ENCODE measurements around the gene ATP5MG. TPM values are rescaled to one million over a fixed set of nuclear protein-coding genes. Genes with fewer than 3 reads are reported as not detected.
"Not testable (repeated sequence)": the region's sequence is repeated elsewhere in the genome, so short reads cannot be mapped to it uniquely, and the experiment has no call there.

Gene ATP5MG
- total and polyA plus RNA-seq, 5 experiments from 2014 or later: 145 to 923 (median 649) TPM

GRCh38 chr11:118379497-118379896 lies 21.9 kb upstream of the ATP5MG start:
- Mint-ChIP-seq H3K36me3 (peaks cover under 1 to 95% (median 32%) of the 10 kb centered on the region in 3 donors), H3K4me3 (no peak overlapping the region), H3K9me3 (no peaks in the 10 kb centered on the region), H3K27me3 (no peaks in the 10 kb centered on the region), H3K4me1 (no peaks in the 10 kb centered on the region), H3K27ac (no peak overlapping the region)
- DNase-seq (no peak), ATAC-seq (no peak)
- POLR2A ChIA-PET: interaction anchor here (0.7 to 1.1 kb wide), 3 partner anchors 18 to 695 kb away, joined by 3 to 4 read pairs (median 4); no protein-coding TSS in a partner anchor

- Mint-ChIP-seq H3K4me3 (no peak overlapping the region), H3K9me3 (no peaks in the 10 kb centered on the region), H3K27me3 (no peaks in the 10 kb centered on the region), H3K36me3 (peaks cover 0 to 95% (median 34%) of the 10 kb centered on the region in 3 donors), H3K4me1 (no peaks in the 10 kb centered on the region), H3K27ac (peak overlapping the region in 1 of 10 donors; percentile 43)
- ATAC-seq: no peak
- DNase-seq: no peak
- POLR2A ChIA-PET: interaction anchor here (0.6 to 1.0 kb wide), 2 partner anchors 10 to 58 kb away, joined by 3 to 4 read pairs; no protein-coding TSS in a partner anchor
Measured at GRCh38 chr11:118380571-118380970, 20.8 kb upstream of the ATP5MG start.

GRCh38 chr11:118382954-118383353 lies 18.5 kb upstream of the ATP5MG start:
- POLR2A ChIA-PET: interaction anchor here (0.6 kb wide), 1 partner anchor 86 kb away, joined by 3 read pairs; no protein-coding TSS in a partner anchor
- no peak for DNase-seq
- H3K9me3 Mint-ChIP-seq: no peaks in the 10 kb centered on the region
- H3K4me3 Mint-ChIP-seq: no peak overlapping the region
- H3K36me3 Mint-ChIP-seq: peaks cover 11 to 95% (median 37%) of the 10 kb centered on the region in 3 donors
- H3K27me3 Mint-ChIP-seq: no peaks in the 10 kb centered on the region
- H3K4me1 Mint-ChIP-seq: no peaks in the 10 kb centered on the region
- no peak overlapping the region for H3K27ac Mint-ChIP-seq
- no peak for ATAC-seq

- Mint-ChIP-seq H3K9me3 (no peaks in the 10 kb centered on the region), H3K27ac (peak overlapping the region in 1 of 10 donors; percentile 83), H3K36me3 (peaks cover 11 to 95% (median 33%) of the 10 kb centered on the region in 3 donors), H3K4me3 (no peak overlapping the region), H3K27me3 (no peaks in the 10 kb centered on the region), H3K4me1 (no peaks in the 10 kb centered on the region)
- POLR2A ChIA-PET: no interaction called here
- DNase-seq: no peak
- ATAC-seq: no peak
Measured at GRCh38 chr11:118383657-118384056, 17.7 kb upstream of the ATP5MG start.

- peaks cover 0 to 65% (median 14%) of the 10 kb centered on the region in 3 donors for H3K36me3 Mint-ChIP-seq
- peak overlapping the region in 9 of 10 donors; percentile 5 to 70 (median 42) for H3K4me3 Mint-ChIP-seq
- peaks cover 18 to 38% (median 29%) of the 10 kb centered on the region in 4 donors for H3K4me1 Mint-ChIP-seq
Measured at GRCh38 chr11:118396097-118396501, 5.3 kb upstream of the ATP5MG start.

GRCh38 chr11:118397448-118397847 lies 4.0 kb upstream of the ATP5MG start:
- Mint-ChIP-seq H3K4me3 (no peak overlapping the region), H3K4me1 (peaks cover 21 to 49% (median 40%) of the 10 kb centered on the region in 4 donors), H3K36me3 (peaks cover 0 to 51% (median 12%) of the 10 kb centered on the region in 3 donors), H3K27me3 (no peaks in the 10 kb centered on the region), H3K27ac (peak overlapping the region; percentile 99 to 100 (median 100)), H3K9me3 (no peaks in the 10 kb centered on the region)
- POLR2A ChIA-PET: interaction anchor here (0.8 to 4.3 kb wide), 3 partner anchors 38 to 393 kb away, joined by 3 to 43 read pairs (median 3); partner anchors contain the start of genes KMT2A and UBE4A
- ATAC-seq (no peak), DNase-seq (no peak)

More at GRCh38 chr11:118396097-118396501, 5.3 kb upstream of the ATP5MG start:
- peak overlapping the region; percentile 92 to 100 (median 100) for H3K27ac Mint-ChIP-seq
- H3K9me3 Mint-ChIP-seq: no peaks in the 10 kb centered on the region
- POLR2A ChIA-PET: interaction anchor here (0.8 to 1.3 kb wide), 2 partner anchors 39 to 176 kb away, joined by 3 read pairs; partner anchors contain the start of gene ARCN1
- ATAC-seq: no peak
- peak in 3 of 10 donors; percentile 30 to 49 (median 45) for DNase-seq
- no peaks in the 10 kb centered on the region for H3K27me3 Mint-ChIP-seq

GRCh38 chr11:118398791-118399559 lies 2.4 kb upstream of the ATP5MG start:
- ATAC-seq (peak; percentile 82 to 89), DNase-seq (peak; percentile 22 to 89 (median 72))
- H3K9me3 Mint-ChIP-seq: no peaks in the 10 kb centered on the region
- peaks cover 25 to 60% (median 49%) of the 10 kb centered on the region in 4 donors for H3K4me1 Mint-ChIP-seq
- H3K36me3 Mint-ChIP-seq: peaks cover 0 to 40% (median 9%) of the 10 kb centered on the region in 3 donors
- no peaks in the 10 kb centered on the region for H3K27me3 Mint-ChIP-seq
- H3K27ac Mint-ChIP-seq: peak overlapping the region; percentile 99 to 100 (median 100)
- peak overlapping the region; percentile 48 to 99 (median 95) for H3K4me3 Mint-ChIP-seq
- POLR2A ChIA-PET: interaction anchor here (0.6 to 4.3 kb wide), 11 partner anchors 14 to 392 kb away, joined by 3 to 43 read pairs (median 4); partner anchors contain the start of genes ARCN1, CD3D, DDX6 and KMT2A

- Mint-ChIP-seq H3K27me3 (no peaks in the 10 kb centered on the region), H3K4me3 (peak overlapping the region; percentile 89 to 99 (median 96)), H3K27ac (peak overlapping the region; percentile 99 to 100 (median 100)), H3K36me3 (peaks cover 0 to 37% (median 5%) of the 10 kb centered on the region in 3 donors), H3K4me1 (peaks cover 33 to 78% (median 67%) of the 10 kb centered on the region in 4 donors), H3K9me3 (no peaks in the 10 kb centered on the region)
- ATAC-seq (no peak), DNase-seq (no peak)
- POLR2A ChIA-PET: interaction anchor here (0.5 to 2.9 kb wide), 6 partner anchors 17 to 512 kb away, joined by 3 to 25 read pairs (median 8); partner anchors contain the start of genes ARCN1 and KMT2A
Measured at GRCh38 chr11:118401880-118402590, 629 bp downstream of the ATP5MG start.

- H3K27me3 Mint-ChIP-seq: not testable (repeated sequence)
- peaks cover 0 to 38% (median 5%) of the 10 kb centered on the region in 3 donors for H3K36me3 Mint-ChIP-seq
Measured at GRCh38 chr11:118402594-118402993, 1.2 kb downstream of the ATP5MG start.

GRCh38 chr11:118406599-118407166 lies 5.3 kb downstream of the ATP5MG start:
- Mint-ChIP-seq H3K4me3 (no peak overlapping the region), H3K4me1 (peaks cover 21 to 77% (median 58%) of the 10 kb centered on the region in 4 donors), H3K27ac (peak overlapping the region in 6 of 10 donors; percentile 21 to 67 (median 46)), H3K27me3 (no peaks in the 10 kb centered on the region), H3K9me3 (no peaks in the 10 kb centered on the region), H3K36me3 (peaks cover 0 to 69% (median 13%) of the 10 kb centered on the region in 3 donors)
- DNase-seq (no peak), ATAC-seq (no peak)
- POLR2A ChIA-PET: interaction anchor here (1.0 kb wide), 1 partner anchor 12 kb away, joined by 3 read pairs; no protein-coding TSS in a partner anchor

More at GRCh38 chr11:118402594-118402993, 1.2 kb downstream of the ATP5MG start:
- DNase-seq, ATAC-seq, H3K9me3 Mint-ChIP-seq: not testable (repeated sequence)
- POLR2A ChIA-PET: interaction anchor here (0.5 to 2.9 kb wide), 5 partner anchors 16 to 692 kb away, joined by 3 to 25 read pairs (median 6); partner anchors contain the start of genes ARCN1 and KMT2A
- Mint-ChIP-seq H3K4me1 (peaks cover 33 to 79% (median 68%) of the 10 kb centered on the region in 4 donors), H3K4me3 (peak overlapping the region; percentile 89 to 99 (median 96)), H3K27ac (peak overlapping the region in 9 of 10 donors; percentile 40 to 100 (median 100))

- no peak for ATAC-seq
- Mint-ChIP-seq H3K4me1 (peaks cover 9 to 59% (median 31%) of the 10 kb centered on the region in 4 donors), H3K4me3 (no peak overlapping the region), H3K9me3 (no peaks in the 10 kb centered on the region), H3K36me3 (peaks cover 0 to 59% (median 13%) of the 10 kb centered on the region in 3 donors), H3K27ac (peak overlapping the region in 6 of 10 donors; percentile 3 to 77 (median 48)), H3K27me3 (no peaks in the 10 kb centered on the region)
- no peak for DNase-seq
- POLR2A ChIA-PET: interaction anchor here (0.6 to 1.5 kb wide), 2 partner anchors 20 to 24 kb away, joined by 4 to 5 read pairs; no protein-coding TSS in a partner anchor
Measured at GRCh38 chr11:118410055-118410745, 8.8 kb downstream of the ATP5MG start.
